Small intestine (tissue), 7 donors: ENCODE measurements around the gene ERC1. TPM values are rescaled to one million over a fixed set of nuclear protein-coding genes. Genes with fewer than 3 reads are reported as not detected.
"Not testable (repeated sequence)": the region's sequence is repeated elsewhere in the genome, so short reads cannot be mapped to it uniquely, and the experiment has no call there.

ENCODE experiments used
- DNase-seq, 2 donors: peaks; one replicate each; pipeline versions ENCODE4 v3.0.0 to v3.0.0-alpha.2; 2013
- FAIRE-seq: peaks from 2 replicates; lab custom pipeline; 2012; peaks lifted over from hg19 to GRCh38; lab: Jason Lieb, UNC
- H3K27ac ChIP-seq, 3 donors: one replicate each; pipeline ENCODE4 v1.5.1; 2013; ENCODE audit warnings: low read length in 2 of 3, mild to moderate bottlenecking in 2 of 3, control low read depth in 1 of 3, inconsistent platforms in 1 of 3, low read depth in 1 of 3, moderate library complexity in 1 of 3
- H3K27me3 ChIP-seq, 3 donors: one replicate each; pipeline ENCODE4 v1.6.1; 2013; ENCODE audit warnings: low read length in 3 of 3, inconsistent platforms in 1 of 3; ENCODE audit not compliant: control insufficient read depth in 3 of 3, insufficient read depth in 3 of 3
- H3K36me3 ChIP-seq, 3 donors: one replicate each; pipeline ENCODE4 v1.6.1; 2013; ENCODE audit warnings: low read length in 3 of 3, inconsistent platforms in 1 of 3, low read depth in 1 of 3, mild to moderate bottlenecking in 1 of 3, moderate library complexity in 1 of 3; ENCODE audit not compliant: control insufficient read depth in 3 of 3, insufficient read depth in 2 of 3
- H3K4me1 ChIP-seq, 3 donors: one replicate each; pipeline ENCODE4 v1.6.1; 2013; ENCODE audit warnings: low read length in 2 of 3, inconsistent platforms in 1 of 3, low read depth in 1 of 3, mild to moderate bottlenecking in 1 of 3, moderate library complexity in 1 of 3; ENCODE audit not compliant: control insufficient read depth in 3 of 3, insufficient read depth in 2 of 3
- H3K4me3 ChIP-seq, 3 donors: one replicate each; pipeline ENCODE4 v1.5.1; 2013; ENCODE audit warnings: low read length in 3 of 3, control low read depth in 1 of 3, inconsistent platforms in 1 of 3, low read depth in 1 of 3, mild to moderate bottlenecking in 1 of 3, moderate library complexity in 1 of 3
- H3K9me3 ChIP-seq, 2 donors: one replicate each; pipeline ENCODE4 v1.6.1; 2013; ENCODE audit warnings: low read depth in 1 of 2, low read length in 1 of 2; ENCODE audit not compliant: control insufficient read depth in 2 of 2, insufficient read depth in 1 of 2
- WGBS, 3 donors: extraction: QIAGEN DNeasy Blood & Tissue Kit; methylation state at CpG; one replicate each; pipeline ENCODE4 v1.1.7; 2013; 5-methylcytosine and 5-hydroxymethylcytosine counted together
- polyA plus RNA-seq, 4 donors: library from polyadenylated mRNA; stranded (reverse) in 3 of 4; unstranded in 1 of 4; fragments of 200-250 nt in 3 of 4; fragments of 120-200 nt in 1 of 4; gene quantifications; one replicate each; pipeline versions ENCODE4 v1.2.1 to v1.2.3, GENCODE V29; 2013
- donor health status: healthy with polysubstance abuse.
- donor health status: control.
- donor health status: control.
- donor health status: Bipolar disorder and iron deficiency.
- donor health status: healthy.

The ERC1 gene
- polyA plus RNA-seq, 4 donors = 1.8 to 16.7 (median 6.1) TPM

DNA sequence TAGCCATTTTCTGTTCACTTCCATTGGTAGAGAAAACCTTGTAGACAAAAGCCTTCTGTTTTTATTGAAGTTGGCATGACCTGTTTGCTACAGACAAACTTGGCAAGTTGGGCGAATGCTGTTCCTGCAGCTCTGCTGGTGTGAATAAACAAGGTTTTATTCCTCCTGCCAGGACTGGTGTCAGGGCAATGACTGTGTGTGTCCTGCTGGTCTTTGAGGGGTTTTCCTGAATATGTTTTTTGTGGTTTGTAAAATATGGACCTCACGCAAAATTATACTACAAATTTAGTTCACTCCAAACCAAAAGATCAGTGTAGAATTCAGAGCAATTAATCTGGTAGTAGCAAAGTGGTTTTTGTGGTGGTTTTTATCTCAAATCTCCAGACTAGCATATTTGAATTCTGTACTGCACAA is 140.8 kb downstream of the ERC1 start:
- no peak for DNase-seq
- H3K27ac ChIP-seq = no peak overlapping the region

DNA sequence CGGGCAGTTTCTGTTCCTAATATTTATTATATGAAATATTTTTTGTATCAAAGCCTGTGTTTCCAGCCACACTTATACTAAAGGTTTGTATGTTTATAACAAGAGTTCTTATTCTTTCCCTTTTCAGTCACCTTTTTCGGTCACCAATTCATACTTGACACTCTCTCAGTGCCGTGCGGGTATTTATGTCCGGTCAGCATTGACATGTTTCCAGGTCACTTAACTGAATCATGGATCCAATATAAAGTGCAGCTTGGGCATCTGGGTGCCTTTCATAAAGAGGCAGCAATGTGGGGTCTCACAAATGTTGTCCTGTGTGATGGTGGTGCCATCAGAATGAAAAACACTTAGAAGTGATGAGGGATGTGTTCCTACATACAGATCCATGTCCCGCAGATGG is 141.3 kb downstream of the ERC1 start:
- Histone ChIP-seq H3K9me3 (no peaks in the 10 kb centered on the region), H3K4me1 (peaks cover 0 to 8% (median 0%) of the 10 kb centered on the region in 3 donors), H3K4me3 (no peak overlapping the region), H3K27me3 (no peaks in the 10 kb centered on the region), H3K36me3 (peaks cover 0 to 2% (median 0%) of the 10 kb centered on the region in 3 donors), H3K27ac (no peak overlapping the region)
- 72 to 79% (median 75%) methylated on average over 6 of the region's 6 CpGs for WGBS, 3 donors
- FAIRE-seq = no peak
- DNase-seq = no peak

More for the DNA sequence above, 140.8 kb downstream of the ERC1 start:
- no peak for FAIRE-seq
- Histone ChIP-seq H3K4me3 (no peak overlapping the region), H3K27me3 (no peaks in the 10 kb centered on the region), H3K36me3 (peaks cover 0 to 2% (median 0%) of the 10 kb centered on the region in 3 donors), H3K9me3 (no peaks in the 10 kb centered on the region), H3K4me1 (peaks cover 0 to 8% (median 0%) of the 10 kb centered on the region in 3 donors)
- 51 to 57% (median 54%) methylated on average over 2 of the region's 2 CpGs for WGBS, 3 donors

- Histone ChIP-seq H3K9me3 (no peaks in the 10 kb centered on the region), H3K4me1 (no peaks in the 10 kb centered on the region), H3K27ac (no peak overlapping the region), H3K36me3 (peaks cover 0 to 5% (median 0%) of the 10 kb centered on the region in 3 donors), H3K27me3 (no peaks in the 10 kb centered on the region), H3K4me3 (no peak overlapping the region)
- WGBS, 3 donors = 93 to 98% (median 96%) methylated on average over 4 of the region's 4 CpGs
- no peak for DNase-seq
- no peak for FAIRE-seq
These were observed 147.7 kb downstream of the ERC1 start for GRCh38 chr12:1138691-1139090.

DNA sequence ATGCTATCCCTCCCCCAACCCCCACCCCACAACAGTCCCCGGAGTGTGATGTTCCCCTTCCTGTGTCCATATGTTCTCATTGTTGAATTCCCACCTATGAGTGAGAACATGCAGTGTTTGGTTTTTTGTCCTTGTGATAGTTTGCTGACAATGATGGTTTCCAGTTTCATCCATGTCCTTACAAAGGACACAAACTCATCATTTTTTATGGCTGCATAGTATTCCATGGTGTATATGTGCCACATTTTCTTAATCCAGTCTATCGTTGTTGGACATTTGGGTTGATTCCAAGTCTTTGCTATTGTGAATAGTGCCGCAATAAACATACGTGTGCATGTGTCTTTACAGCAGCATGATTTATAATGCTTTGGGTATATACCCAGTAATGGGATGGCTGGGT is 155.7 kb downstream of the ERC1 start:
- FAIRE-seq, H3K9me3 ChIP-seq, H3K27me3 ChIP-seq, DNase-seq, H3K4me1 ChIP-seq, H3K4me3 ChIP-seq, H3K36me3 ChIP-seq, H3K27ac ChIP-seq: not testable (repeated sequence)
- WGBS, 3 donors = 94 to 98% (median 95%) methylated on average over 2 to 4 of the region's 4 CpGs

GRCh38 chr12:1147821-1148220 is 156.8 kb downstream of the ERC1 start:
- no peak for DNase-seq
- Histone ChIP-seq H3K36me3 (peaks cover 0 to 5% (median 0%) of the 10 kb centered on the region in 3 donors), H3K4me1 (no peaks in the 10 kb centered on the region), H3K4me3 (no peak overlapping the region), H3K9me3 (no peaks in the 10 kb centered on the region), H3K27ac (no peak overlapping the region), H3K27me3 (no peaks in the 10 kb centered on the region)
- WGBS, 3 donors = 96 to 99% (median 98%) methylated on average over 2 of the region's 2 CpGs
- no peak for FAIRE-seq

- no peaks in the 10 kb centered on the region for H3K4me1 ChIP-seq
- H3K4me3 ChIP-seq = no peak overlapping the region
- FAIRE-seq = no peak
- H3K27me3 ChIP-seq = no peaks in the 10 kb centered on the region
- no peaks in the 10 kb centered on the region for H3K9me3 ChIP-seq
- DNase-seq = no peak
- H3K27ac ChIP-seq = no peak overlapping the region
- WGBS, 3 donors = 73 to 87% (median 86%) methylated on average over 3 of the region's 3 CpGs
- peaks cover 0 to 11% (median 0%) of the 10 kb centered on the region in 3 donors for H3K36me3 ChIP-seq
These were observed 166.0 kb downstream of the ERC1 start for GRCh38 chr12:1157046-1157445.

- no peak overlapping the region for H3K4me3 ChIP-seq
- H3K27me3 ChIP-seq = no peaks in the 10 kb centered on the region
- H3K9me3 ChIP-seq = no peaks in the 10 kb centered on the region
- peaks cover 0 to 7% (median 0%) of the 10 kb centered on the region in 3 donors for H3K36me3 ChIP-seq
- no peak for DNase-seq
- FAIRE-seq = no peak
- H3K4me1 ChIP-seq = no peaks in the 10 kb centered on the region
- no peak overlapping the region for H3K27ac ChIP-seq
- 84 to 95% (median 91%) methylated on average over 9 of the region's 9 CpGs for WGBS, 3 donors
These were observed 170.2 kb downstream of the ERC1 start for GRCh38 chr12:1161197-1161596.

- Histone ChIP-seq H3K36me3 (peaks cover 0 to 4% (median 0%) of the 10 kb centered on the region in 3 donors), H3K4me1 (no peaks in the 10 kb centered on the region), H3K4me3 (no peak overlapping the region), H3K27ac (no peak overlapping the region), H3K9me3 (no peaks in the 10 kb centered on the region), H3K27me3 (no peaks in the 10 kb centered on the region)
- DNase-seq (no peak), FAIRE-seq (no peak)
- 68 to 76% (median 69%) methylated on average over 5 of the region's 5 CpGs for WGBS, 3 donors
These were observed 171.2 kb downstream of the ERC1 start for GRCh38 chr12:1162081-1162760.
